Loucy (cell line): ENCODE results near the gene DDX4.

Source experiments
- H2AFZ ChIP-seq: fragments of 200-600 bp; sonication (generic); 2 replicates; pipeline ENCODE4 v1.6.0; 2016; ENCODE audit warnings: antibody characterized with exemption, mild to moderate bottlenecking, low read length, moderate library complexity
- H3F3A ChIP-seq: fragments of 200-600 bp; 2 replicates; pipeline ENCODE4 v1.6.0; 2016; ENCODE audit warnings: antibody characterized with exemption, low read depth, mild to moderate bottlenecking
- H3K27me3 ChIP-seq: fragments of 200-600 bp; sonication (generic); 2 replicates; pipeline ENCODE4 v1.6.1; 2014; ENCODE audit warnings: low read length, mild to moderate bottlenecking; ENCODE audit not compliant: insufficient read depth, poor library complexity, severe bottlenecking
- H3K36me3 ChIP-seq: fragments of 200-600 bp; sonication (generic); 2 replicates; pipeline ENCODE4 v1.6.1; 2016; ENCODE audit warnings: low read length; ENCODE audit not compliant: insufficient read depth
- H3K4me1 ChIP-seq: fragments of 200-600 bp; sonication (generic); 2 replicates; pipeline ENCODE4 v1.5.1; 2014; ENCODE audit warnings: low read length, mild to moderate bottlenecking; ENCODE audit not compliant: insufficient read depth, poor library complexity, severe bottlenecking
- H3K4me2 ChIP-seq: fragments of 200-600 bp; sonication (generic); 2 replicates; pipeline ENCODE4 v1.6.0; 2014; ENCODE audit warnings: antibody characterized with exemption, low read length, low read depth, mild to moderate bottlenecking; ENCODE audit not compliant: poor library complexity, severe bottlenecking
- H3K4me3 ChIP-seq: fragments of 200-600 bp; sonication (generic); 2 replicates; pipeline ENCODE4 v1.5.1; 2014; ENCODE audit warnings: low read length, mild to moderate bottlenecking, mixed read lengths; ENCODE audit not compliant: poor library complexity, severe bottlenecking
- H3K79me2 ChIP-seq: fragments of 200-600 bp; sonication (generic); 2 replicates; pipeline ENCODE4 v1.6.1; 2014; ENCODE audit warnings: low read length; ENCODE audit not compliant: insufficient read depth
- H3K9ac ChIP-seq: fragments of 200-600 bp; sonication (generic); 2 replicates; pipeline ENCODE4 v1.6.0; 2014; ENCODE audit warnings: mild to moderate bottlenecking, low read depth, low read length, moderate library complexity; ENCODE audit not compliant: poor library complexity, severe bottlenecking
- H3K9me2 ChIP-seq: fragments of 200-600 bp; sonication (generic); replicated peaks from 2 replicates; pipeline ENCODE4 v1.6.1; 2016; ENCODE audit warnings: low read depth, low read length, mixed read lengths
- H3K9me3 ChIP-seq: fragments of 200-600 bp; sonication (generic); 2 replicates; pipeline ENCODE4 v1.6.1; 2014; ENCODE audit warnings: mild to moderate bottlenecking, antibody characterized with exemption, low read length, low read depth; ENCODE audit not compliant: insufficient read depth
- H4K20me1 ChIP-seq: fragments of 200-600 bp; sonication (generic); 2 replicates; pipeline ENCODE4 v1.6.0; 2014; ENCODE audit warnings: antibody characterized with exemption, low read length, mild to moderate bottlenecking; ENCODE audit not compliant: insufficient read depth, poor library complexity, severe bottlenecking
- CTCF ChIP-seq: fragments of 200-600 bp; sonication (generic); conservative IDR thresholded peaks from 2 replicates; pipeline ENCODE4 v1.5.1; 2014; ENCODE audit warnings: mild to moderate bottlenecking, antibody characterized with exemption, low read length
- EZH2phosphoT487 ChIP-seq: fragments of 200-600 bp; IDR thresholded peaks from 2 replicates; pipeline ENCODE4 v1.6.1; 2018; ENCODE audit warnings: antibody characterized with exemption, mild to moderate bottlenecking, moderate library complexity, borderline replicate concordance

Gene DDX4

DNA sequence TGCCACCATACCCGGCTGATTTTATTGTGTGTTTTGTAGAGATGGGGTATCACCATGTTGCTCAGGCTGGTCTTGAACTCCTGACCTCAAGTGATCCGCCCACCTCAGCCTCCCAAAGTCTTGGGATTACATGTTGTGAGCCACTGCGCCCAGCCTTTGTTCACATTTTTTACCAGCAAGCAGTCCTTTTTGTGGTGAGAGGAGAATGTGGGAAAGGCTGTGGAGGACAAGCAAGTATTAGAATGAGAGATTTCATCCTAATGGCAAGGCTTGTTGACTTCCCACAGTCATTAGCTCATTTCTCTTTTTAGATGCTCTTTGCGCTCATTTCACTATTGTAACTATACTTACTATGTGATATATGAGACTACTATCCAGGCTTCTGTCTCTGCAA, 119.4 kb downstream of the DDX4 start:
- no peaks in the 10 kb centered on the region for H4K20me1 ChIP-seq
- TF ChIP-seq EZH2phosphoT487 (no peak), CTCF (no peak)
- no peaks in the 10 kb centered on the region for H3K36me3 ChIP-seq
- no peak overlapping the region for H3K4me2 ChIP-seq
- H3F3A ChIP-seq, result no peaks in the 10 kb centered on the region
- H2AFZ ChIP-seq, result no peak overlapping the region
- H3K9ac ChIP-seq, result no peak overlapping the region
- H3K4me3 ChIP-seq, result no peak overlapping the region
- no peaks in the 10 kb centered on the region for H3K79me2 ChIP-seq
- no peaks in the 10 kb centered on the region for H3K27me3 ChIP-seq
- no peaks in the 10 kb centered on the region for H3K9me3 ChIP-seq
- peaks cover 18% of the 10 kb centered on the region for H3K4me1 ChIP-seq
- no peaks in the 10 kb centered on the region for H3K9me2 ChIP-seq

DNA sequence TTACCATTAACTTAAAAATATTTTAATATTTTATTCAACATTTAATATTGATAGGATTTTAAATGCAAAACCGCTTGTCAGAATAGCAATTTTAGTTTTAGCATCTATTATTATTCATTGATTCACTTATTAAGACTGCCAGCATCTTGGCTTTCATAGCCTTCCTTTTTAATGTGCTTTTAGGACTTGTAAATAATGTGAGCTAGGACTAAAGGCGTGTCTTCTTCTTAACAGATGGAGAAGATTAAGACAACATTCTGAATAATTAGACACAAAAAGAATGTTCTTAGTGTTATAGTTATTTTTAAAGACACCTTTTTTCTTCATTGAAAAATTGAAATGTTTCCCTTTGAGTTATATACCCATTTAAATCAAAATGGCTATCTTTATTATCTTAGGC, 120.2 kb downstream of the DDX4 start:
- Histone ChIP-seq H3K36me3 (no peaks in the 10 kb centered on the region), H3K4me2 (no peak overlapping the region), H3K27me3 (no peaks in the 10 kb centered on the region), H2AFZ (no peak overlapping the region), H3K9me2 (no peaks in the 10 kb centered on the region), H3K9me3 (no peaks in the 10 kb centered on the region), H4K20me1 (no peaks in the 10 kb centered on the region), H3K4me3 (no peak overlapping the region), H3K79me2 (no peaks in the 10 kb centered on the region), H3K9ac (no peak overlapping the region), H3F3A (no peaks in the 10 kb centered on the region), H3K4me1 (peaks cover 18% of the 10 kb centered on the region)
- TF ChIP-seq CTCF, result no peak
- TF ChIP-seq EZH2phosphoT487, result no peak

DNA sequence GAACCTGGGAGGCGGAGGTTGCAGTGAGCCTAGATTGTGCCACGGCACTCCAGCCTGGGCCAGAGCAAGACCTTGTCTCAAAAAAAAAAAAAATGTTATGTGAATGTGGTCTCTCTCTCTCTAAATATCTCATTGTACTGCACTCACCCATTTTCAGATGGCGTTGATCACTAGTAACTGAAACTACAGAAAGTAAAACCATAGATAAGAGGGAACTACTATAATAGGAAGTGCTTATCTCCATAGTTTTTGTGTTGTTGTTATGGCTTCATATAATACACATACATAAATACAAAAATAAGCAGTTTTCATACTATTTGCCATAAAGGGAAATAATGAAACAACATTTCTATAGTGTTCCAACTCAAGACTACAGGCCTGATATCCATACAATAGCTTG, 122.4 kb downstream of the DDX4 start:
- H3K9me2 ChIP-seq, result no peaks in the 10 kb centered on the region
- H3K9ac ChIP-seq, result no peak overlapping the region
- no peak overlapping the region for H3K4me2 ChIP-seq
- H3K4me3 ChIP-seq, result no peak overlapping the region
- H3K27me3 ChIP-seq, result no peaks in the 10 kb centered on the region
- no peaks in the 10 kb centered on the region for H4K20me1 ChIP-seq
- H3F3A ChIP-seq, result no peaks in the 10 kb centered on the region
- no peak overlapping the region for H2AFZ ChIP-seq
- no peaks in the 10 kb centered on the region for H3K9me3 ChIP-seq
- no peak for TF ChIP-seq EZH2phosphoT487
- no peak for TF ChIP-seq CTCF
- no peaks in the 10 kb centered on the region for H3K79me2 ChIP-seq
- no peaks in the 10 kb centered on the region for H3K36me3 ChIP-seq
- peaks cover 18% of the 10 kb centered on the region for H3K4me1 ChIP-seq
